ENCODE measurements around the gene KLF13. TPM values are rescaled to one million over a fixed set of nuclear protein-coding genes. Genes with fewer than 3 reads are reported as not detected.
A peak's percentile ranks its signal among the peaks of the same experiment; 100 is the strongest.

Gene KLF13
- total RNA-seq, 1 donor from 2014 or later: 30.9 TPM

- Histone ChIP-seq H3K4me3 (no peak overlapping the region), H3K9me3 (no peaks in the 10 kb centered on the region), H3K27ac (peak overlapping the region; percentile 76), H3K27me3 (no peaks in the 10 kb centered on the region), H3K36me3 (peaks cover 0 to 26% of the 10 kb centered on the region in 2 donors), H3K4me1 (peaks cover 73% of the 10 kb centered on the region)
- no peak for TF ChIP-seq POLR2AphosphoS5 (IDR thresholded peaks at IDR 0.05; ENCODE audit: insufficient read depth in 1 of 2, low read depth in 1 of 2)
- TF ChIP-seq CTCF (IDR thresholded peaks at IDR 0.05): no peak
- no peak for TF ChIP-seq POLR2A (IDR thresholded peaks at IDR 0.05)
- no peak for DNase-seq (ENCODE audit: extremely low spot score in 2 of 2)
- intact Hi-C loops (cut with DNase I): no loop called here
These were observed 47.3 kb downstream of the KLF13 start for GRCh38 chr15:31373970-31374369.

GRCh38 chr15:31374489-31374888, 47.9 kb downstream of the KLF13 start:
- DNase-seq (ENCODE audit: extremely low spot score in 2 of 2): no peak
- H3K36me3 ChIP-seq: peaks cover 0 to 31% of the 10 kb centered on the region in 2 donors
- no peak overlapping the region for H3K4me3 ChIP-seq
- H3K27me3 ChIP-seq: no peaks in the 10 kb centered on the region
- intact Hi-C loops (cut with DNase I): no loop called here
- H3K9me3 ChIP-seq: no peaks in the 10 kb centered on the region
- TF ChIP-seq POLR2A (IDR thresholded peaks at IDR 0.05) (no peak), CTCF (IDR thresholded peaks at IDR 0.05) (no peak), POLR2AphosphoS5 (IDR thresholded peaks at IDR 0.05; ENCODE audit: insufficient read depth in 1 of 2, low read depth in 1 of 2) (no peak)
- H3K27ac ChIP-seq: peak overlapping the region; percentile 76
- peaks cover 67% of the 10 kb centered on the region for H3K4me1 ChIP-seq

GRCh38 chr15:31374986-31375385, 48.4 kb downstream of the KLF13 start:
- no peak overlapping the region for H3K4me3 ChIP-seq
- no peaks in the 10 kb centered on the region for H3K27me3 ChIP-seq
- intact Hi-C loops (cut with DNase I): no loop called here
- peaks cover 63% of the 10 kb centered on the region for H3K4me1 ChIP-seq
- peak overlapping the region; percentile 76 for H3K27ac ChIP-seq
- peaks cover 0 to 34% of the 10 kb centered on the region in 2 donors for H3K36me3 ChIP-seq
- H3K9me3 ChIP-seq: no peaks in the 10 kb centered on the region
- no peak for TF ChIP-seq POLR2A (IDR thresholded peaks at IDR 0.05)
- TF ChIP-seq POLR2AphosphoS5 (IDR thresholded peaks at IDR 0.05; ENCODE audit: insufficient read depth in 1 of 2, low read depth in 1 of 2): no peak
- no peak for TF ChIP-seq CTCF (IDR thresholded peaks at IDR 0.05)
- no peak for DNase-seq (ENCODE audit: extremely low spot score in 2 of 2)

GRCh38 chr15:31375772-31376171, 49.1 kb downstream of the KLF13 start:
- Histone ChIP-seq H3K9me3 (no peaks in the 10 kb centered on the region), H3K4me1 (peaks cover 55% of the 10 kb centered on the region), H3K27me3 (no peaks in the 10 kb centered on the region), H3K4me3 (no peak overlapping the region), H3K36me3 (peaks cover 0 to 42% of the 10 kb centered on the region in 2 donors), H3K27ac (peak overlapping the region; percentile 76)
- no peak for TF ChIP-seq CTCF (IDR thresholded peaks at IDR 0.05)
- peak in 1 of 2 donors; percentile 17 for TF ChIP-seq POLR2AphosphoS5 (IDR thresholded peaks at IDR 0.05; ENCODE audit: insufficient read depth in 1 of 2, low read depth in 1 of 2)
- DNase-seq (ENCODE audit: extremely low spot score in 2 of 2): no peak
- intact Hi-C loops (cut with DNase I): no loop called here

GRCh38 chr15:31376511-31376910, 49.9 kb downstream of the KLF13 start:
- peaks cover 0 to 42% of the 10 kb centered on the region in 2 donors for H3K36me3 ChIP-seq
- H3K27ac ChIP-seq: no peak overlapping the region
- peaks cover 48% of the 10 kb centered on the region for H3K4me1 ChIP-seq
- TF ChIP-seq POLR2A (IDR thresholded peaks at IDR 0.05) (no peak), CTCF (IDR thresholded peaks at IDR 0.05) (no peak), POLR2AphosphoS5 (IDR thresholded peaks at IDR 0.05; ENCODE audit: insufficient read depth in 1 of 2, low read depth in 1 of 2) (no peak)
- intact Hi-C loops (cut with DNase I): no loop called here
- no peak for DNase-seq (ENCODE audit: extremely low spot score in 2 of 2)
- H3K9me3 ChIP-seq: no peaks in the 10 kb centered on the region
- no peak overlapping the region for H3K4me3 ChIP-seq
- no peaks in the 10 kb centered on the region for H3K27me3 ChIP-seq

Data from vagina (tissue), 2 donors.